NCI-H146 treated with DMSO at 0.1 percent for 48 hours (cell line): ENCODE results near the gene NUDT6.

ENCODE experiments used
- DNase-seq: peaks from one replicate; lab custom pipeline; 2025; ENCODE audit not compliant: unreplicated experiment; lab: John Stamatoyannopoulos, UW

NUDT6 gene

GRCh38 chr4:122914938-122915337 is 7.5 kb downstream of the NUDT6 start:
- DNase-seq = no peak

- DNase-seq = no peak
Observed at GRCh38 chr4:122914292-122914904, 8.0 kb downstream of the NUDT6 start.

- DNase-seq = no peak
Observed at GRCh38 chr4:122912810-122913575, 9.4 kb downstream of the NUDT6 start.

GRCh38 chr4:122911588-122911987 is 10.8 kb downstream of the NUDT6 start:
- no peak for DNase-seq

DNA sequence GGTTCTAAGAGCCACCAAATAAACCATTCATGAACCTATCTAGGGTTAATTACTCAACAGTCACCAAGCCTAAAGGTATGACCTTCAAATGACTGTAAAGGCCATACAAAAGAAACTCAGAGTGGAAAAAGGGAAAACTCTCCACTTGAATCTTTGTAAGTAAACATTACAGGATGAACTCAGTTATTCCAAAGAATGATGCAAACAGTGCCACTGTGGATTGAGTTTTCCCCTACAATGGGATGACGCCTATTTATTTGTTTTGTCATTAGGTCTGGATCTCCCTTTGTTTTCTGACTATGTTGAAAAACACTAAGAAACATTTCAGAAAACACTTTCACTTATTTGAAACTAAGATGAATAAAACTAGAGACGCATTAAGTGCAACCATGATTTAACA is 12.7 kb downstream of the NUDT6 start:
- DNase-seq = no peak

GRCh38 chr4:122908223-122908622 is 14.2 kb downstream of the NUDT6 start:
- DNase-seq = no peak

GRCh38 chr4:122906859-122907305 is 15.5 kb downstream of the NUDT6 start:
- DNase-seq = no peak

DNA sequence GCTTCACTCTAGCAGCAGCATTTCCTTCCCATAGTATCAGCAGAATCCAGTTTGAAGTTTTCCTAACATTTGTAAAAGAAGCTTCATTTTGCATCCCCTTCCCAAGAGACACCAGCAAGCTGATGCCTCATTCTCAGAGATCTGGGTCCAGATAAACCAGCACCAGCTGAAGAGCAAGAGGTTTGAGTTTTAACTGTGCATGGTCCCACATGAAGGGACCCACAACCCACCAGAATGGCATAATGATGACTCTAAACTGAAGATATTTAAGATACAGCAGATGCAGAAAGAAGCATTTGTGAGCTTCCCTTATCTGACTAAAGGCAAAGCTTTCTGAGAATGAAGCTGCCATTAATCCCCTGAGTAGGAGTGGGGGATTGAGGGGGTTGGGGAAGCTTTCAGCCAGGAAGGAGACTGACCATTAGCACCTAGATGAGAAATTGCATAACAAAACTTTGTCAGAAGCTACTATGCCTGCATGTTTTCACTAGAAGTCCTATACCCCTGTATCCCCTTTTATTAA is 18.6 kb downstream of the NUDT6 start:
- DNase-seq = no peak

DNA sequence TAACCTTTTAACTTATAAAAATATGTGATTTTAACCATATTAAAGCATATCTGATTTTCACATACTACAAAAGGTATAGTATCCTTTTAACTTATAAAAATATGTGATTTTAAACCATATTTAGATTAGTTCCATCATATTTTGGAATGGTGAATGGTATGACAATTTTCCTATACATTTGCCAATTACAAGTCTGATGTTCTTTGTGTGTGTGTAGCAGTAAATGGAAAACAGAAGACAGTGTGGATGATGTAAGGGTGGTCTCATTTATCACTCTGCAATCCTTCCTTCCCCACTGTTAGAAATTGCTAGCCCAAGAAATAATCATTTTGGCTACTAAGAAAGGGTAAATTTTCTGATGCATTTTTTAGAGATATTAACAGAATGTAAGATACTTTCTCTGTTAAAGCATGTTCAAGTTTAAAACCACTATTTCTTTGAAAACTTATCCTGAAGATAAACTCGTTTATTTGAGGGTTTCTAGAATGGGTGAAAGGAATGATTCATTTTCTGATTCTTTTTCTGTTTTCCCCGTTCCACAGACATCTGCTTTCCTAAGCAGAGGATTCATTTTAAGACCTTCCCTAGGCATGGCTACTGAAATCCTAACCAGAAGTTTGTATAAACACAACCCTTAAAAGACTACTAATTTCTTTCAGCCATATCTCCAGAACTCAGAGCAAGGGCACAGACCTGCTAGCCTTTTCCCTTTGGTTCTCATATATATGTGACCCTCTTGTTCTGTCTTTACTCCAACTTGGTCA is 21.0 kb downstream of the NUDT6 start:
- DNase-seq = no peak

DNA sequence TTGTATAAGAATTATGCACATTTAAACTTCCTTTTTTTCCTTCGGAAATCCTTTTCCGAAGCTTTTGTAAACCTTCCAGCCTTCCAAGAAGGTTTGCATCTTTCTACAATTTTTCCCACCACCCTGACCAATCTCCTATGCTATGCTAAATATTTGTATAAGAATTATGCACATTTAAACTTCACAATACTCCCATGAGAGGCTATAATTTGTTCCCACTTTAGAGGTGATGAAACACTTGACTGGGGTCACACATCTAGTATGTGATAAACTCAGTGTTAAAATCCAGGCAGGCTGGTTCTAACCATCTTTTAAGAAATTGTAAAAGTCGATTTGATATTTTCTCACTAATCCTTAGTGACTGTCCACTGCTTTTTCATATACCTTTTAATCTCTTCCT is 22.1 kb downstream of the NUDT6 start:
- no peak for DNase-seq

DNA sequence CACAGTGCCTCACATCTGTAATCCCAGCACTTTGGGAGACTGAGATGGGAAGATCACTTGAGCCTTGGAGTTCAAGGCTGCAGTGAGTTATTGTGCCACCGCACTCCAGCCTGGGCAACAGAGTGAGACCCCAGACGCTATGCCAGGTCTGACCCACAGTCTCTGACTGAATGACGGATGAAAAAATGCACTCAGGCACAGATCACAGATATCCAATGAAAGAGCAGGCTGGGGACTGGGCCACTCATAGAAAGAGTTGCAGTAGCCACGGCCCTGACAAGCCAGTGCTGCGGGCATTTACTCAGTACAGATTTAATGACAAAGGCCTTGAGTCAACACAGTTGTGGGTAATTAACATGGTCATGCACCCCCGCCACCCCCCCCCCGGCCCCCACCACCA is 22.7 kb downstream of the NUDT6 start:
- no peak for DNase-seq

DNA sequence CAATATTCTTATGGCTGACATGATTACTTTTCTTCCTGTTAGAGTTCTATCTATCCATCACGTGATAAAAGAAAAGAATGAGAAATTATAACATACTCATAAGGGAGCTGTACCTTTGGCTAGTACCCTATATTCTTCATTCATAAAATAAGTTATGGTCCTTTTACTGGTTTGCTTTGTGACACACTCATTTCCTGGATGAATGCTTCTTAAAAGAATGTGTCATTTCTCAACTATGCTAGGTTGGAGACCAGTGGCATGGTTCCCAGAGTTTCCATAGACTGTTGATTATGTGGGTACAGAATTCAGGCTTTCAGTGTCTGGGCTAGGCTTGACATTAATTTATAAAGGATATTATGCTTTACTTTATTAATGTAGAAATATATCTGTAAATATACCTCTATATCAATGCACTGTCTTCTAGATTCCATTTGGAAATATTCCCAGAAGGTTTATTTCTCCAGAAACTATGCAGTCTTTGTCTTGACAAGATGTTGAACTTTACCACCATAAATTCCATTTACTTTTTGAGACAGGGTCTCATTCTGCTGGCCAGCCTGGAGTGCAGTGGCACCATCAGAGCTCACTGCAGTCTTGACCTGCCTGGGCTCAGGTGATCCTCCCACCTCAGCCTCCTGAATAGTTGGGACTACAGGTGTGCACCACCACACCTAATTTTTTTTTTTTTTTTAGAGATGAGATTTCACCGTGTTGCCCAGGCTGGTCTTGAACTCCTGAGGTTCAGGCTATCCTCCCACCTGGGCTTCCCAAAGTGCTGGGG is 23.8 kb downstream of the NUDT6 start:
- no peak for DNase-seq

GRCh38 chr4:122896270-122896669 is 26.1 kb downstream of the NUDT6 start:
- no peak for DNase-seq

DNA sequence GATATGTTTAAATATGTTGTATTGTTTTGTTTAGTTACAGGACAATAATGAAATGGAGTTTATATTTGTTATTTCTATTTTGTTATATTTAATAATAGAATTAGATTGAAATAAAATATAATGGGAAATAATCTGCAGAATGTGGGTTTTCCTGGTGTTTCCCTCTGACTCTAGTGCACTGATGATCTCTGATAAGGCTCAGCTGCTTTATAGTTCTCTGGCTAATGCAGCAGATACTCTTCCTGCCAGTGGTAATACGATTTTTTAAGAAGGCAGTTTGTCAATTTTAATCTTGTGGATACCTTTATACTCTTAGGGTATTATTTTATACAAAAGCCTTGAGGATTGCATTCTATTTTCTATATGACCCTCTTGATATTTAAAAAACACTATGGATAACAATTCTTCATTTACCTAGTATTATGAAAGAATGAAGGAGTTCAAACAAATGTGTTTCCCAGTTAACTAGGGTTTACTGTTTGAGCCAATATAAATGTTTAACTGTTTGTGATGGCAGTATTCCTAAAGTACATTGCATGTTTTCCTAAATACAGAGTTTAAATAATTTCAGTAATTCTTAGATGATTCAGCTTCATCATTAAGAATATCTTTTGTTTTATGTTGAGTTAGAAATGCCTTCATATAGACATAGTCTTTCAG is 26.9 kb downstream of the NUDT6 start:
- no peak for DNase-seq

DNA sequence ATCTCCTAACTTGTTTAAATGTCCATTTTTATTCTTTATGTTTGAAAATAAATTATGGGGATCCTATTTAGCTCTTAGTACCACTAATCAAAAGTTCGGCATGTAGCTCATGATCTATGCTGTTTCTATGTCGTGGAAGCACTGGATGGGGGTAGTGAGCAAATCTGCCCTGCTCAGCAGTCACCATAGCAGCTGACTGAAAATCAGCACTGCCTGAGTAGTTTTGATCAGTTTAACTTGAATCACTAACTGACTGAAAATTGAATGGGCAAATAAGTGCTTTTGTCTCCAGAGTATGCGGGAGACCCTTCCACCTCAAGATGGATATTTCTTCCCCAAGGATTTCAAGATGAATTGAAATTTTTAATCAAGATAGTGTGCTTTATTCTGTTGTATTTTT is 27.6 kb downstream of the NUDT6 start:
- DNase-seq = no peak

GRCh38 chr4:122890147-122890795 is 32.1 kb downstream of the NUDT6 start:
- no peak for DNase-seq

DNA sequence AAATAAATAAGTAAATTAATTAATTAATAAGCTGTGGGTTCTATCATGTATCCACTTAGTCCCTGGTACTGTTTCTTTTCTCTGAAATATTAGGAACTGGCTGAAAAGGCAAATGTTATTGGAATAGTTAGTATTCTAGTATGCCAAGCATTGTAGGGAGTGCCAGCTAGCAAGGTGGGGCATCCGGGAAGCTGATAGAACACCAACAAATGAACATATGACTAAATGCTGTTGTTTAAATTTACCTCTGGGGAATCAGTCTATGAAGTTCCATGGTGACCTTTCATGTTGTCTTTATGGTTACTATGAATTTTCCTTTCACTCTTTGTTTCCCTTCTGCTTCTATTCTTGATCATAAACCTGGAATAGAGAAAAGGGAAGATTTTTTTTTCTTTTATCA is 32.7 kb downstream of the NUDT6 start:
- DNase-seq = no peak

DNA sequence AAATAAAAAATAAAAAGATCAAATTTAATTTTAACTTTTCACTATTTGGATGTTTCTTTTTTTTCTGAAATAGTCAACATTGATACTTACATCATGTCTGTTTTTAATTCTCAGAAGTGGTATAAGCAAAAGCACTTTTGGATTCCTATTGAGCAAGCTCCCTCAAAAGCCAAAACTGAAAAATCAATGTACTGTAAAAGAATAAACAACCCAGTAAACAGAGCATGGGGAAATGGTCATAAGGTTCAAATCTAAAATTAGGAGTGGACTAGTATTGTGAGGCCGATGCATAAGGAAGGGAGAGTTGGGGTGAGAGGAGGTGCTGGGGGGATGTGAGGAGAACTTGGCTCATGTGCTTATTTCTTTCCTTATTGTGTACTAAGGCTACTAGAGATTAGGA is 37.9 kb downstream of the NUDT6 start:
- DNase-seq = no peak

DNA sequence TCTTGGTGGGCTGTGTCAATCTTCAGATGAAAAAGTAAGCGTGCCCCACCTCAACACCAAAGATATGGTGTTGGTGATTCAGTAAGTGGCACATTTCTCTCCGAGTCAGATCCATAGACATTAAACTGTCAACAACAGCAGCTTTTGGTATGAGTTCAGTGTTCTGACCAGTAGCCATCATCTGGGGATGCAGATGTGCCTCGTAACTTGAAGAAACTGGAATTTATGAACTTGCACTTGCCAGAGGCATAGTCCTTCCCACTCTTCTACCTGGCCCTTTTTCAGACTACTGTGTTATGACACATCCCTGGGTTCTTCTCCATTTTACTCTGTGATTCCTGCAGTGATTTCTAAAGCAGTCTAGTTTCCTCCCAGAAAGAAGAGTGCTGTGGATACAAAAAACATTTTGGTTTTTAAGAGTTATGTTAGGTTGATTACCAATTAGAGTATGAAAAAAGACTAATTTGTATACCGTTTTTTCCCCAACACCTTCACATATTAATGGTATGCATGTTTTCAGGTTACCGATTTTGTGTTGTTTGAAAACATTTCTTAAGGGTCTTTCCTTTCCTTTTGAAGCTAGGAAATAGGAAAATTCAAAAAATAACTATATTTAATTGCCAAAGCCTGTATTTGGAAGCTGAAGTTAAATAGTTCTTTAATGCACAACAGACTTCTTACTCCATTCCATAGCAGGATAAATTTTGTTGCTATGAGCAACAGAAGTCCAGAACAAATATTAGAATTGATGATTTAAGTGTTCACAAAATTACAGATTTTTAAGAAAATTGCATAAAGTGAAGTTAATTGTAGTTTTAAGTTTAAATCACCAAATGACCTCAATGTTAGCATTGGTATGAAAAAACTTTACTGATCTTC is 39.3 kb downstream of the NUDT6 start:
- DNase-seq = no peak
